ENCODE measurements around the gene OIT3.

OIT3 gene

GRCh38 chr10:72893136-72893798 is at the start of gene OIT3:
TSS of gene OIT3 (plus strand) at chr10:72893739. CDS start at chr10:72893799, 60 bp downstream.
- no peak for DNase-seq (ENCODE audit: low read depth)

GRCh38 chr10:72846238-72846637 is 47.3 kb upstream of the OIT3 start:
- peak; percentile 28 for DNase-seq (ENCODE audit: low read depth)

DNA sequence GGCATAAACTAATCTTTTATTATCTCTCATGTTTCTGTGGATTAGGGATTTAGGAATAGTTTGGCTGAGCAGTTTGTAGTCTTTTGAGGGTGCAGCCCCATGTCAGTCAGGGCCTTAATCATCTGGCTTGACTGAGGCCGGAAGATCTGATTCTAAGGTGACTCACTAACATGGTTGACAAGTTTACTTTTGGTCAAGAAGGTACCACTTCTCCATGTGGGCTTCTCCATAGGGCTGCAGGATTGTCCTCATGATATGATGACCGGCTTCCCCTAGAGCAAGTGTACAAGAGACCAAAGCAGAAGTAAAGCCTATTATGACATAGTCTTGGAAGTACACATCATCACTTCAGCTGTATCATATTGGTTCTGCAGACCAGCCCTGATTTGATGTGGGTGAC is 45.9 kb upstream of the OIT3 start:
- DNase-seq (ENCODE audit: low read depth) = no peak

- no peak for DNase-seq (ENCODE audit: low read depth)
Measured at GRCh38 chr10:72850861-72851260, 42.7 kb upstream of the OIT3 start.

DNA sequence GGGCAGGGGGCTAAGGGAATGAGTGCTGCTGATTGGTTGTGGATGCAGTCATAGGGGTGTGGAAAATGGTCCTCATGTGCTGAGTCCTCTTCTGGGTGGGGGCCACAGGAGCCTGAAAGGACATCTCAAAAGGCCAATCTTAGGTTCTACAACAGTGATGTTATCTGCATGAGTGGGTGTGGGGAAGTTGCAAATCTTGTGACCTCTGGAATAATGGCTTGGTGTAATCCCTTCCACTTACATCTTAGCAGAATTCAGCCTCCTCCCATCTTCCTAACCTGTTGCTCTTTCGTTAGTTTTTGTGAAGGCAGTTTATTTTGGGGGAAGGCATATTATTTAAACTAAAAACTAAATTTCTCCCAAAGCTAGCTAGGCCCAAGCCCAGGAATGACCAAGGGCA is 42.0 kb upstream of the OIT3 start:
- DNase-seq (ENCODE audit: low read depth) = no peak

GRCh38 chr10:72852508-72852907 is 41.0 kb upstream of the OIT3 start:
- DNase-seq (ENCODE audit: low read depth) = no peak

DNA sequence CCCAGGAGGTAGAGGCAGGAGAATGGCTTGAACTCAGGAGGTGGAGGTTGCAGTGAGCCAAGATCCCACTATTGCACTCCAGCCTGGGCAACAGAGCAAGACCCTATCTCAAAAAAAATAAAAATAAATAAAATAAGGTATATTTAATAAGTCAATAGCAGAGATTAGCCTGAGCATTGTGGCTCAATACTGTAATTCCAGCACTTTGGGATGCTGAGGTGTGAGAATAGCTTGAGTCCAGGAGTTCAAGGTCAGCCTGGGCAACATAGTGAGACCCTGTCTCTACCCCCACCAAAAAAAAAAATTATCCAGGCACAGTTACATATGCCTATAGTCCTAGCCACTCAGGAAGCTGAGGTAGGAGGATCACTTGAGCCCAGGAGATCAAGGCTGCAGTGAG is 38.4 kb upstream of the OIT3 start:
- DNase-seq (ENCODE audit: low read depth) = no peak

DNA sequence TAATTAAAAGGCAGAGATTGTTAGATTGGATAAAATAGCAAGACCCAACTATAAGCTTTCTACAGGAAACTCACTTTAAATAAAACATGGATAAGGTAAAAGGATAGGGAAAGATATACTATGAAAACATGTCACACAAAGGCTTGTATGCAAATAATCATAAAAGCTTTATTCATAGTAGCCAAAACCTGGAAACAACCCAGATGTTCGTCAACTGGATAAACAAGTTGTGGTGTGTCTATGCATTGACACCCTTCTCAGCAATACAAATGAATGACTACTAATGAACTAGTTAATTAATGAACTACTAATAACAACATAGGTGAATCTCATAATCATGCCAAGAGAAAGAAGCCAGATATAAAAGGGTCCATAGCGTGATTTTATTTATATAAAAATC is 37.7 kb upstream of the OIT3 start:
- no peak for DNase-seq (ENCODE audit: low read depth)

- DNase-seq (ENCODE audit: low read depth) = no peak
Measured at GRCh38 chr10:72858067-72858466, 35.5 kb upstream of the OIT3 start.

- DNase-seq (ENCODE audit: low read depth) = no peak
Measured at GRCh38 chr10:72862957-72863356, 30.6 kb upstream of the OIT3 start.

GRCh38 chr10:72875250-72876055 is 18.1 kb upstream of the OIT3 start:
- DNase-seq (ENCODE audit: low read depth) = no peak

DNA sequence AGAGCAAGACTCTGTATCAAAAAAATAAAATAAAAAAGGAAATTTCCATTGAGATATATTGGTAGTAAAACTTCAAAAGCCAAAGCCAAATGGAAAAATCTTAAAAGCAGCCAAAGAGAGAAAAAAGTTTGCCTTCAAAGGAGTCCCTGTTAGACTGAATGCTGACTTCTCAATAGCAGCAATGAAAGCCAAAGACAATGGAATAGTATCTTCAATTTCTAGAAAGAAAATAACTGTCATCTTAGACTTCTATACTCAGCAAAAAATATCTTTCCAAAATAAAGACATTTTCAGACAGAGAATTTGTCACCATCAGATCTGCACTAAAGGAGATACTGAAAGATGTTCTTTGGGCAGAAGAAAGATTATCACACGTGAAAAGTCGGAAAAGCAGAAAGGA is 14.3 kb upstream of the OIT3 start:
- no peak for DNase-seq (ENCODE audit: low read depth)

DNA sequence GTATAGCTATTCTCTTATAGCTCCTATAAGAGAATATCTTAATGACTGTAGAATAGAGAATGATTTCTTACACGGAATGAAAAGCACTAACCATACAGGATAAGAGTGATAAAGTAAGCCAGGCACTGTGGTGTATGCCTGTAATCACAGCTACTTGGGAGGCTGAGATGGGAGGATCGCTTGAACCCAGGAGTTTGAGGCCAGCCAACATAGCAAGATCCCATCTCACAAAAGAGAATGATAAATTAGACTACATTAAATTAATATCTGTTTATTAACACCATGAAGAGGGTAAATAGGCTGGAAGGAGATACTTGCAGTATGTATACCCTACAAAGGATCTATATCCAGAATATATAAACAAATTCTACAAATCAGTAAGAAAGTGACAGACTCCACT is 12.2 kb upstream of the OIT3 start:
- DNase-seq (ENCODE audit: low read depth) = no peak

GRCh38 chr10:72883861-72884260 is 9.7 kb upstream of the OIT3 start:
- DNase-seq (ENCODE audit: low read depth) = no peak

- DNase-seq (ENCODE audit: low read depth) = no peak
Measured at GRCh38 chr10:72885953-72886352, 7.6 kb upstream of the OIT3 start.

DNA sequence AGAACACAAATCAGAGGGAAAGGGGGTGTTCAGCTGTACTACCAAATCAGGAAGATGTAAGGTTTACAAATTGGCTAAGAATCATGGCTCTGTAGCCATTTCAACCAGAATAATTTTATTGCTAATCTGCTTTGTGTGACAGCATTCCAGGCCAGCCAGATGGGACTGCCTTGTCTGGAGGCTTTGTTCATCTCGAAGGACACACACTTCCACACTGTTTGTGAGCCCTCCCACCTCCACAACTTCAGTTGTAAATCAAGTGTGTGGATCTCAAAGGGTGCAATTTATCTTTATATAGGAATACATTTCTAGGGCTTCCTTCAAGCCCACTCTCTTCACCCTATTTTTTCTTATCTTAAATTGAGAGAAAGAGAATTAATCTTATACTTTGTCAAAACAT is 6.9 kb upstream of the OIT3 start:
- DNase-seq (ENCODE audit: low read depth) = no peak

- no peak for DNase-seq (ENCODE audit: low read depth)
Measured at GRCh38 chr10:72887043-72887442, 6.5 kb upstream of the OIT3 start.

DNA sequence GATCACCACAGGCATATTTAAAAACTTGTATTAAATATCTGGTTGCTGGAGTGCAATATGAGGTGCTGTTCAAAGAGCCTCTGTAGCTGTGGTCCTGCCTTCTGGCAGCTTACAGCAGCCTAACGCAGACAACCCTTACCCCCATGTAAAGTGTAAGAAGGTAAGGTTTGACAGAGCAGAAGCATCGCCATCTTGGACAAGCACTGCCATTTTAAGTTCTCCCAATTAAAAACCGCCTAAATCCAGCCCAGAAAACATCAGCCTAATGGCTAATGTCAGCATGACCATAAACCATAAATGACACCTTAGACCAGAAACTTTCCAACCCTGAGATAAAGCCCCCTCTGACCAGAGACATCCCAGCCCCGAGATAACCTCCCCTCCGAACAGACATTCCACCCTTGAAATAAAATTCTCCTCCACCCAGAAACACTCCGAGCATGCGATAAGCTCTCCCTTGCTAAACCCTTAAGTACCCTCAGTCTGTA is 5.3 kb upstream of the OIT3 start:
- DNase-seq (ENCODE audit: low read depth) = no peak

GRCh38 chr10:72889391-72889831 is 4.1 kb upstream of the OIT3 start:
- no peak for DNase-seq (ENCODE audit: low read depth)

- no peak for DNase-seq (ENCODE audit: low read depth)
Measured at GRCh38 chr10:72890086-72890485, 3.5 kb upstream of the OIT3 start.

GRCh38 chr10:72895236-72895850 is 1.8 kb downstream of the OIT3 start:
- no peak for DNase-seq (ENCODE audit: low read depth)

- DNase-seq (ENCODE audit: low read depth) = no peak
Measured at GRCh38 chr10:72898616-72899015, 5.1 kb downstream of the OIT3 start.

- DNase-seq (ENCODE audit: low read depth) = no peak
Measured at GRCh38 chr10:72899545-72899944, 6.0 kb downstream of the OIT3 start.
